Karpas-422 (cell line): ENCODE data around the gene ALB. TPM values are rescaled to one million over a fixed set of nuclear protein-coding genes. Genes with fewer than 3 reads are reported as not detected.
"Not testable (repeated sequence)": the region's sequence is repeated elsewhere in the genome, so short reads cannot be mapped to it uniquely, and the experiment has no call there.

Experiments used
- DNase-seq: peaks from one replicate; pipeline ENCODE4 v3.0.0-alpha.2; 2015
- H2AFZ ChIP-seq: fragments of 200-600 bp; sonication (generic); 2 replicates; pipeline ENCODE4 v1.6.1; 2014; ENCODE audit warnings: antibody characterized with exemption, low read length, mixed read lengths
- H3K27ac ChIP-seq: fragments of 200-600 bp; sonication (generic); 2 replicates; pipeline ENCODE4 v1.5.1; 2014; ENCODE audit warnings: mild to moderate bottlenecking, low read length, moderate library complexity
- H3K27me3 ChIP-seq: fragments of 200-600 bp; sonication (generic); 2 replicates; pipeline ENCODE4 v1.6.1; 2014; ENCODE audit warnings: low read length, mixed read lengths
- H3K36me3 ChIP-seq: fragments of 200-600 bp; sonication (generic); 2 replicates; pipeline ENCODE4 v1.6.1; 2014; ENCODE audit warnings: low read length, mixed read lengths; ENCODE audit not compliant: insufficient read depth
- H3K4me1 ChIP-seq: fragments of 200-600 bp; sonication (generic); 2 replicates; pipeline ENCODE4 v1.6.1; 2014; ENCODE audit warnings: mild to moderate bottlenecking, low read length, mixed read lengths
- H3K4me2 ChIP-seq: fragments of 200-600 bp; sonication (generic); 2 replicates; pipeline ENCODE4 v1.6.1; 2014; ENCODE audit warnings: low read length, low read depth, mild to moderate bottlenecking; ENCODE audit not compliant: poor library complexity, severe bottlenecking
- H3K4me3 ChIP-seq: fragments of 200-600 bp; sonication (generic); 2 replicates; pipeline ENCODE4 v1.5.1; 2014; ENCODE audit warnings: mild to moderate bottlenecking, antibody characterized with exemption, low read length, mixed read lengths
- H3K79me2 ChIP-seq: fragments of 200-600 bp; sonication (generic); 2 replicates; pipeline ENCODE4 v1.6.1; 2014; ENCODE audit warnings: mild to moderate bottlenecking, low read length, mixed read lengths
- H3K9ac ChIP-seq: fragments of 200-600 bp; sonication (generic); 2 replicates; pipeline ENCODE4 v1.6.0; 2014; ENCODE audit warnings: low read length
- H3K9me2 ChIP-seq: fragments of 200-600 bp; sonication (generic), shearing (Covaris generic); replicated peaks from 2 replicates; pipeline ENCODE4 v1.6.0; 2014; ENCODE audit warnings: mild to moderate bottlenecking, low read length, moderate library complexity; ENCODE audit not compliant: insufficient read depth
- H3K9me3 ChIP-seq: fragments of 300-700, 200-600 bp; sonication (generic); 2 replicates; pipeline ENCODE4 v1.6.1; 2014; ENCODE audit warnings: low read length, mixed read lengths
- H4K20me1 ChIP-seq: fragments of 200-600 bp; sonication (generic); 2 replicates; pipeline ENCODE4 v1.6.1; 2014; ENCODE audit warnings: mild to moderate bottlenecking, antibody characterized with exemption, low read length, low read depth; ENCODE audit not compliant: insufficient read depth
- total RNA-seq: library from RNA; depleted of rRNA; stranded (reverse); fragments of >200 nt; shearing (Covaris generic); gene quantifications from 2 replicates; pipeline ENCODE4 v1.2.3, GENCODE V29; 2014; ENCODE audit warnings: low replicate concordance; rRNA removed

Gene ALB
- total RNA-seq = not detected in 2 replicates

DNA sequence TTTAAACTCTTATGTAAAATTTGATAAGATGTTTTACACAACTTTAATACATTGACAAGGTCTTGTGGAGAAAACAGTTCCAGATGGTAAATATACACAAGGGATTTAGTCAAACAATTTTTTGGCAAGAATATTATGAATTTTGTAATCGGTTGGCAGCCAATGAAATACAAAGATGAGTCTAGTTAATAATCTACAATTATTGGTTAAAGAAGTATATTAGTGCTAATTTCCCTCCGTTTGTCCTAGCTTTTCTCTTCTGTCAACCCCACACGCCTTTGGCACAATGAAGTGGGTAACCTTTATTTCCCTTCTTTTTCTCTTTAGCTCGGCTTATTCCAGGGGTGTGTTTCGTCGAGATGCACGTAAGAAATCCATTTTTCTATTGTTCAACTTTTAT lies at the start of gene ALB:
ALB (plus strand) TSS at position 246 of the 400 bp plus-strand sequence; CDS start at position 287, 41 bp downstream.
- H3K36me3 ChIP-seq = no peaks in the 10 kb centered on the region
- no peak within 1 kb of the TSS for H3K4me3 ChIP-seq
- peaks cover 3% of the 10 kb centered on the region for H3K27me3 ChIP-seq
- H3K9me3 ChIP-seq = no peaks in the 10 kb centered on the region
- no peaks in the 10 kb centered on the region for H3K4me1 ChIP-seq
- H4K20me1 ChIP-seq = no peaks in the 10 kb centered on the region
- no peak within 1 kb of the TSS for H2AFZ ChIP-seq
- no peak for DNase-seq
- H3K27ac ChIP-seq = no peak within 1 kb of the TSS
- H3K79me2 ChIP-seq = no peaks in the 10 kb centered on the region
- H3K4me2 ChIP-seq = no peak within 1 kb of the TSS
- H3K9me2 ChIP-seq = no peaks in the 10 kb centered on the region
- H3K9ac ChIP-seq = no peak within 1 kb of the TSS

DNA sequence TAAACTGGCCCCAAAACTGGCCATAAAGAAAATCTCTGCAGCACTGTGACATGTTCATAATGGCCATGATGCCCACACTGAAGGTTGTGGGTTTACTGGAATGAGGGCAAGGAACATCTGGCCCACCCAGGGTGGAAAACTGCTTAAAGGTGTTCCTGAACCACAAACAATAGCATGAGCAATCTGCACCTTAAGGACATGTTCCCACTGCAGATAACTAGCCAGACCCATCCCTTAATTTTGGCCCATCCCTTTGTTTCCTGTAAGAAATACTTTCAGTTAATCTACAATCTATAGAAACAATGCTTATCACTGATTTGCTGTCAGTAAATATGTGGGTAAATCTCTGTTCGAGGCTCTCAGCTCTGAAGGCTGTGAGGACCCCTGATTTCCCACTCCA lies 46.9 kb upstream of the ALB start:
- DNase-seq, H3K27me3 ChIP-seq, H3K9me2 ChIP-seq, H3K9ac ChIP-seq, H3K79me2 ChIP-seq, H3K36me3 ChIP-seq, H3K9me3 ChIP-seq, H3K4me1 ChIP-seq, H2AFZ ChIP-seq, H3K4me2 ChIP-seq, H4K20me1 ChIP-seq, H3K4me3 ChIP-seq, H3K27ac ChIP-seq: not testable (repeated sequence)

DNA sequence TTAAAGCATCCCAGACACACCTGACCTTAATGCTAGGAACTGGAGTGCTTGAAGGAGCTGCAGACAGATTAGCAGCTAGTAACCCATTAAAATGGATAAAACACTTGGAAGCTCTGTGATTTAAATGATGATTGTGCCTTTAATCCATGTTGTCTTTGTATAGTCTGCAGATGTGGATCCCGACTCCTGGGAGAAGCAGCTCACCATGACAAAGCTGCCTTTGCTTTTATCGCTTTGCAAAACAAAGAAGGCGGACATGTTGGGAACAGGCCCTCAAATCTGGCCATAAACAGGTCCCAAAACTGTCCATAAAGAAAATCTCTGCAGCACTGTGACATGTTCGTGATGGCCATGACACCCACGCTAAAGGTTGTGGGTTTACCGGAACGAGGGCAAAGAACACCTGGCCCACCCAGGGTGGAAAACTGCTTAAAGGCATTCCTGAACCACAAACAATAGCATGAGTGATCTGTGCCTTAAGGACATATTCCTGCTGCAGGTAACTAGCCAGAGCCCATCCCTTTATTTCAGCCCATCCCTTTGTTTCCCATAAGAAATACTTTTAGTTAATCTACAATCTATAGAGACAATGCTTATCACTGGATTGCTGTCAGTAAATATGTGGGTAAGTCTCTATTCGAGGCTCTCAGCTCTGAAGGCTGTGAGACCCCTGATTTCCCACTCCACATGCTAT lies 34.4 kb upstream of the ALB start:
- DNase-seq, H3K27me3 ChIP-seq, H3K27ac ChIP-seq: not testable (repeated sequence)

DNA sequence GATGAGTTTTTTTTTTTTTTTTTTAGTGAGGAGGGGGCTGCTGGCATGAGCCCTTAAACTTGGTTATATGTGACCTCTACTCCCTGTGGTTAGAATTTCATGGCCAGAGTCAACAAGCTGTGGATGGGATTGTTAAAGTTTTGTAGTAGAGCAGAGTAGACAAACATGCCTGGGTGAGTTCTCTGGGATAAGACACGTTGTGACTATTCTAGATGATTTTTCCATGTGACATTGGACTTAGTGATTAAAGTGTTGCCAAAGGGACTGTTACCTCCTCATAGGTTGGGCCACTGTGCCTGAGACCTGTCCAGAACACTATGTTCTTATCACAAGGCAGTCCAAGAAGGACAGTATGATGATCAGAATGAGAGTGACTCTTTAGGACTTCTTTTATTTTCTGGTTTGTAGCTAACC lies 28.8 kb upstream of the ALB start:
- no peak overlapping the region for H3K4me3 ChIP-seq
- no peaks in the 10 kb centered on the region for H3K79me2 ChIP-seq
- no peaks in the 10 kb centered on the region for H3K9me3 ChIP-seq
- H3K4me1 ChIP-seq = no peaks in the 10 kb centered on the region
- H3K36me3 ChIP-seq = no peaks in the 10 kb centered on the region
- H4K20me1 ChIP-seq = no peaks in the 10 kb centered on the region
- H3K27ac ChIP-seq = no peak overlapping the region
- no peak overlapping the region for H3K4me2 ChIP-seq
- H3K27me3 ChIP-seq = no peaks in the 10 kb centered on the region
- no peak for DNase-seq
- H3K9ac ChIP-seq = no peak overlapping the region
- no peak overlapping the region for H2AFZ ChIP-seq
- H3K9me2 ChIP-seq = no peaks in the 10 kb centered on the region

More for the DNA sequence above, 34.4 kb upstream of the ALB start:
- not testable (repeated sequence) for H3K79me2 ChIP-seq, H3K36me3 ChIP-seq, H3K9ac ChIP-seq, H3K9me3 ChIP-seq, H4K20me1 ChIP-seq, H2AFZ ChIP-seq, H3K4me1 ChIP-seq, H3K4me2 ChIP-seq, H3K9me2 ChIP-seq, H3K4me3 ChIP-seq

DNA sequence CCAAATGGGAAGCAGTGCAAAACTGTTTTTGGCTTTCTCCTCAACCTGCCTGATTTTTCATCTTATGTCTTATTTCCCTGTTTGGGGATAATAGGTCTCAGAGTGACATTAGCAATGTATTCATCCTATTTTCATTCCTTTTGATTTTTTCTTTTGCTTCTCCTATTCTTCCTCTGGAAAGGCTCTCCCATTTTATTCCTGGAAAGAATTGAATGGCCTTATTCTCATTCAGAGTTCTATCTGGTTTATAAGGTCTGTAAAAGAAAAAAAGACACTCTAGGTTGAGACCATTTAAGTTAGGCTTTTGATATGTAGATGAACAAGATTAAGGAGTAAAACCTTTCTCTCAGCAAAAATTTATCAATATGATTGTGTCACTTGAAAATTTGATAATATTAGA lies 27.8 kb upstream of the ALB start:
- H3K79me2 ChIP-seq = no peaks in the 10 kb centered on the region
- no peaks in the 10 kb centered on the region for H4K20me1 ChIP-seq
- no peaks in the 10 kb centered on the region for H3K4me1 ChIP-seq
- H3K9me3 ChIP-seq = no peaks in the 10 kb centered on the region
- no peak overlapping the region for H3K27ac ChIP-seq
- no peaks in the 10 kb centered on the region for H3K9me2 ChIP-seq
- no peaks in the 10 kb centered on the region for H3K36me3 ChIP-seq
- no peak overlapping the region for H3K9ac ChIP-seq
- no peak overlapping the region for H3K4me2 ChIP-seq
- no peak overlapping the region for H2AFZ ChIP-seq
- H3K4me3 ChIP-seq = no peak overlapping the region
- no peaks in the 10 kb centered on the region for H3K27me3 ChIP-seq
- no peak for DNase-seq

DNA sequence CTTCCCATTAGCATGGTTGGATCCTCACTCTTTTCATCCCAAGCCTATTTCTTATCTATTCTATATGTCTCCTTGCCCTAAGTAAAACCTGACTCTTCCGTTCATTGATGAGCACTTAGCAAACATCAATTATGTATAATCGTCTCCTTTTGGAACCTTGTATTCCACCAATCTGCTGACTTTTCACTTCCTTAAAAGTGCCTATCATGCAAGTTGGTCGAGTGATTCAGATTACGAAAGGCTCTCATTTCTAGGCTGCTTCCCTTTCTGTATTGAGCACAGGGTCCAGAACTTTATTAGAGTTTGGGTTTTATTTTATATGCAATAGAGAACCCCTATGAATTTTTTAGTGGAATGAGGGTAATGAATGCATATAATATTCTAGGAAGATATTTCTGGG lies 27.1 kb upstream of the ALB start:
- Histone ChIP-seq H4K20me1 (no peaks in the 10 kb centered on the region), H3K9me2 (no peaks in the 10 kb centered on the region), H3K4me1 (no peaks in the 10 kb centered on the region), H2AFZ (no peak overlapping the region), H3K4me3 (no peak overlapping the region), H3K79me2 (no peaks in the 10 kb centered on the region), H3K27ac (no peak overlapping the region), H3K9me3 (no peaks in the 10 kb centered on the region), H3K9ac (no peak overlapping the region), H3K27me3 (no peaks in the 10 kb centered on the region), H3K4me2 (no peak overlapping the region), H3K36me3 (no peaks in the 10 kb centered on the region)
- DNase-seq = no peak

DNA sequence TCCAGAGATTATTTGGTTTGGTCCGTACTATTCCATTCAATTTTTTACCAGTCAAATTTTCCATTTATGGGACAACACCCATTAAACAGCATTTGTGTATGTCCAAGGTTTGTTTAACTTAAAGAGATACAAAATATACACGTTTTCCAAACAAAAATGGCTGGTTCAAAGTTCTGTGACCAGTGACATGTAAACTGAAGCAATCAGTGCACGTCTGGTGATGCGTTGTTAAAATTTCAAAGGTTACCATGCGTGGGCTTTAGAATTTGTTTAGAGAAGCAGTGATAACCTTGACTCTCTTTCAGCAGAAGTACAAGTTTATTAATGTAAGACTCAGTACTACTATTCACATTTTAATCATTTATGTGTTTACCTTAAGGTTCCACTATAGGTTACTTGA lies 25.2 kb upstream of the ALB start:
- H2AFZ ChIP-seq = no peak overlapping the region
- H3K27ac ChIP-seq = no peak overlapping the region
- H3K4me2 ChIP-seq = no peak overlapping the region
- no peaks in the 10 kb centered on the region for H4K20me1 ChIP-seq
- H3K27me3 ChIP-seq = no peaks in the 10 kb centered on the region
- no peak overlapping the region for H3K9ac ChIP-seq
- H3K9me3 ChIP-seq = no peaks in the 10 kb centered on the region
- no peak for DNase-seq
- H3K79me2 ChIP-seq = no peaks in the 10 kb centered on the region
- H3K4me3 ChIP-seq = no peak overlapping the region
- H3K36me3 ChIP-seq = no peaks in the 10 kb centered on the region
- H3K9me2 ChIP-seq = no peaks in the 10 kb centered on the region
- no peaks in the 10 kb centered on the region for H3K4me1 ChIP-seq

DNA sequence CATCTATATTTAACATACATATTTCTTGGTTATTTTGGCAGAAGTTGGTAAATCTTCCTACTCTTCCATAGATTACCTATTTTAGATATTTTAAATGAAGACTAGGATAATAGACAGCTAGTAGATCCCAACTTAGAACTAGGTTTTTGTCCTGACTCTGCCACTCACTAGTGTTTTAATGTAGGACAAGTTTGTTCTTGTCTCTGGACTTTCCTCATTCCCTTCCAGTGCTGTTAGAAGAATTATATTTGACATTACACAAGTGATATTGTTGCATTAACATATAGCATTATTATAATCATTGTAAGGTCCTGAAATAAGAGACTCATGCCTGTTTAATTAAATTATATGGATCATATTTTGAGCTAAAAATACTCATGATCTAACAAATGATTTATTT lies 24.1 kb upstream of the ALB start:
- DNase-seq = no peak
- H3K9ac ChIP-seq = no peak overlapping the region
- H3K27me3 ChIP-seq = no peaks in the 10 kb centered on the region
- H3K4me3 ChIP-seq = no peak overlapping the region
- no peaks in the 10 kb centered on the region for H3K9me2 ChIP-seq
- H3K27ac ChIP-seq = no peak overlapping the region
- no peaks in the 10 kb centered on the region for H3K4me1 ChIP-seq
- H3K79me2 ChIP-seq = no peaks in the 10 kb centered on the region
- no peak overlapping the region for H3K4me2 ChIP-seq
- H4K20me1 ChIP-seq = no peaks in the 10 kb centered on the region
- H3K9me3 ChIP-seq = no peaks in the 10 kb centered on the region
- no peak overlapping the region for H2AFZ ChIP-seq
- H3K36me3 ChIP-seq = no peaks in the 10 kb centered on the region
